ENCODE measurements around the gene SLC25A22.

SLC25A22 gene

DNA sequence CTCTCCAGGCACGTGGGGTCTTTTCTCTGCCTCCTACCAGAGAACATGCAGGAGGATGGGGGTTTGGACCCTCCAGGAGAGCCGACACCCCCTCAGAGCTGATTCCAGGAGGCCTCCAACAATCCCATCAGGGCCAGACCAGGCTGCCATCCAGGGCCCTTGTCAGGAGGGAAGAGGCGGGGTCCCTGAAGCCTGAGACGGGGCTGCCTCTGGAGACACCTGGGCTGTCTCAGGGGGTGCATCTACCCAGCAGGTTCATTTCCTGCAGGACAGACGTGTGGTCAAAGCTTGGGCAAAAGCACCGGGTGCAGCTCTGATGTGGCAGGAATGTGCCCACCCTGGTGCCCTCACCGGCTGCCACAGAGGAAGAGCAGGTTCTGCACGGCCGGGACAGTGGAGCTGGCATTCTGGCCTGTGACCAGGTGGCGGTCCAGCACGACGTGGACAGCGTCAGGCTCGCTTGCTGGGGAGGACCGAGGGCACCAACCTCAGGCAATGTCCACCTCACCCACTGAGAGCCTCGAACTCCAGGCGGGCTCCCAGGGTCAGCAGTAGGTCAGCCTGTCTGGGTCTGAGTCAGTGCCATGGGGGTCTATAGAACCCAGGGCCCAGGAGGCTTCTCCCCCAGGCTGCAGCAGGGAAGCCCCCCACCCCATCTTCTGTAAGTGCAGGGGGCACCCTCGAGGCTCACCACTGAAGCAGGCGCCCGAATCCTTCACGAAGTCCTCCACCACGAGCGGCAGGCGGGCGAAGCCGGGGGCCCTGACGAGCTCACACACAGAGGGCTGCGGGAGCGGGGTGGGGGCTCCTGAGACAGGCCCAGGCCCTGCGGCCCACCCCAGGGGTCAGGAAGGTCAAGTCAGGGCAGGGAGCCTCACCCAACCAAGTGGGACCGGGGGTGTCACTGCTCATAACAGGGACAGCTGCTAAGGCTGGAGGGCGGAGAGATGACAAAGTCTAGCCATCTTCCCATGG is 27.2 kb downstream of the SLC25A22 start:
- DNase-seq, result no peak

DNA sequence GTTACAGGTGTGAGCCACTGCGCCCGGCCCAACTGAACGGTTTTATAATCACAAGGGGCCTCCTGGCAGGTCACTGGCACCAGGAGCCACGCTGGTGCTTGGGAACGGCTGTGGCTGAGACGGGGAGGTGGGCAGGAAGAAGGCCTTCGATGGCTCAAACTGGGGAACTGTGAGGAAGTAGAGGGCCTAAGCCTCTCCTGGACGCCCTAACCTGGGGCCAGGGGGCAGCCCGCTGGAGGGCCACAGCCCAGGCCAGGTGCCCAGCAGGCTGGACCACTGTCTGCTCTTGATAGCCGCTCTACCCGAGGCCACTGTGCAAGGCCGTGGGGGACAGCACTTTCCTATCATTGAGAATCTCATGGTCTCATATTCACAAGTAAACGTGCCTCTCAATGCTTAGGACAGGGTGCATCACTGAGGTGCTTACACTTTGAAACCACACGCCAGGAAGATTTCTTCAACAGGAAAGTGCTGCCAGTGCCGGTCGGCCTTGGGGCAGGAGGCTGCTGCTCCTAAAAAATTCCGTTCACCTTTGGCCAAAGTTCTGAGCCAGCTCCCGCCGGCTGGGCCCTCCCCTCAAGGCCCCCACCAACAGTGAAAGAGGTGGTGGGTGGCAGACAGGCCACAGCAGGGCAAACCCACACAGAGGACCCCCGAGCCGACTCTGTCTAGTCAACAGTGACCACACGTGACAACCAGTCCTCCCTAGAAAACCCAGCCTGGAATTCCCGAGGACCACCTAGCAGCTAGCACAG is 28.0 kb downstream of the SLC25A22 start:
- no peak for DNase-seq

DNA sequence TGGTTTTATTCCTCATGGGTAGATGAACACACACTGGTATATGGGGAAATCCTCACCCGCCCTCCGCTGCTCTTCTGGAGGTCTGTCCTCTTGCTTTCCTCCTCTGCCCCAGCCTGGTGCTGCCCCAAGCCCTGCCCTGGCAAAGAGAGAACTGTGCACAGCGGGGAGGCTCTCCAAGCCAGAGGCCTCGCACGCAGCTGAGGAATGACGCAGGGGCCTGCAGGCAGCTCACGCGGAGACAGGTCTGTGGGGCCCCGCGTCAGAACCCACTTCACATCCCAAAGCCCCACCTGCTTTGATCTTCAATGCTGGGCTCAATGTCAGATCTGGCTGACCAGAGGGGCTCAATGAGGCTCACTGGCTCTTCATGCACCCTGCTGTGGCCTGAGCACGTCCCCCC is 30.8 kb downstream of the SLC25A22 start:
- no peak for DNase-seq

DNA sequence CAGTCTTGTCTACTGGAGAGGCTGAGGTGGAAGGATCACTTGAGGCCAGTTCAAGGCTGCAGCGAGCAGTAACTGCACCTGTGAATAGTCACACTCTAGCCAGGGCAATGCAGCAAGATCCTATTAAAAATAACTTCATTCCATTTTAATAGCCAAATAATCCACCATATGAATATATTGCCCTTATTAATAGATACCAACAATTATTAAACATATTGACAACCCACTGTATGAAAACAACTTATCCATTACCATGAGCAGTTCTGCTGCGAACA is 31.2 kb downstream of the SLC25A22 start:
- no peak for DNase-seq

DNA sequence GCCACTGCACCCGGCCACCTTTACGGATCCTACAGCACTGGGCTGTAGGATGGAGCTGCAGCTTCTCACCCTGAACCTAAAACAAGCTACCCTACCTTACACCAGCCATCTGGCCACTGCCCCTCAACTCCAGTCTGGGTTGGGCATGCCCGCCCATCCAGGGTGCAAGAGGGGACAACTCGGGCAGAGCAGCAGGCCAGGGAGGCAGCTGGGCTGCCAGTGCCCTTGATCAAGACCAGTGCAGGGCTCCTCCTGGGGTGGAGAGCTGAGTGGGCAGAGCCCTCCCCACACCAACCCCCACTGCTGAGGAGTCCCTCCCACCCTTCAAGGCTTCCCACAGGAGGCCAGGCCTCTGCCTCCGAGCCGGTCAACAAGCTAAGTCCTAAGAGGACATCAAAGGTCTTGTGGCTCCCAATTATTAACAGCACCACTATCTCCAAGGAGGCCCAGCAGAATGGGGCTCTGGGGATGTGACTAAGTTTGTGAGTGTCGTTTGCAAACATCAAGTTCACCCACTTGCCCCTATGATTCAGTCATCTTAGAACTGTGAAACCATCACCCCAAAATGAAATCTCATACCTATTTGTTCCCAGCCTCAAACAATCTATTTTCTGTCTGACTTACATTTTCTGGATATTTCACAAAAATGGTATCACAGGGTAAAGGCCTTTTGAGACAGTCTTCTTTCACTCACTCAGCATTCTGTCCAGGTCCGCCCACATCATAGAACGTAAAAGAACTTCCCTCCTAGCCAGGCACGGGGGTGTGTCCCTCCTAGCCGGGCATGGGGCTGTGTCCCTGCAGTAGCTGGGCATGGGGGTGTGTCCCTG is 31.8 kb downstream of the SLC25A22 start:
- no peak for DNase-seq

DNA sequence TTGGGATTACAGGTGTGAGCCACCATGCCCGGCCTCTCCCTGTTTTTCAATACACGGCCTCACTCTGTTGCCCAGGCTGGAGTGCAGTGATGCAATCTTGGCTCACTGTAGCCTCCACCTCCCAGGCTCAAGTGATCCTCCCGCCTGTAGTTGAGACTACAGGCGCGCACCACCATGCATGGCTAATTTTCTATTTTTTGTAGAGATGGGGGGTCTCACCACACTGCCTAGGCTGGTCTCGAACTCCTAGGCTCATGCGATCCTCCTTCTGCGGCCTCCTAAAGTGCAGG is 32.3 kb downstream of the SLC25A22 start:
- DNase-seq, result no peak

DNA sequence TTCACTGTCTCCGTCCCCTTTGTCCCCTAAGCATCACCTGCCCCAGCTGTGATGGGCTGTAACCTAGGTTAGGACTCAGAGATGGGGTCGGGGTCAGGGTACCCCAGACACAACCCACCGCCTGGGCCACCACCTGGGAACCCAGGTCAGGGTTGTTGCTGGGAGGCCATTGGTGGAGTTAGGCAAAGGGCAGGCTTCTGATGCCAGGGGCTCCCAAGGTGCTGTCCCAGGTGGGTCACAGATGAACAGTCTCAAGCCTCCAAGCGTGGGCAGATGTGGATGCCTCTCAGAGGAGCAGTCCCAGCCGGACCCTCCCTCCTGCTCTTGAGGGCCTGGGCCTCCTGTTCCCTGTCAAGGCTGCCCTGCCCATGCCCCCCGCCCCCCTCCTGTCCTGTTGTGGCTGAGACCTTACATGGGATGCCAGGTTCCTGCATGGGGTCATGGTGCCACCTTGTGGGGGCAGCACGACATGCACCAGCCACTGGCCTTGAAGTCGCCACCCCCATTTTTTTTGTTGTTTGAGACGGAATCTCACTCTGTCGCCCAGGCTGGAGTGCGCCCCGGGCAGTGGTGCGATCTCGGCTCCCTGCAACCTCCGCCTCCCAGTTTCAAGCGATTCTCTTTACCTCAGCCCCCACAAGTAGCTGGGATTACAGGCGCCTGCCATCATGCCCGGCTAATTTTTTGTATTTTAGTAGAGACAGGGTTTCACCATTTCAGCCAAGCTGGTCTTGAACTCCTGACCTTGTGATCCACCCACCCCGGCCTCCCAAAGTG is 32.9 kb downstream of the SLC25A22 start:
- DNase-seq, result no peak

DNA sequence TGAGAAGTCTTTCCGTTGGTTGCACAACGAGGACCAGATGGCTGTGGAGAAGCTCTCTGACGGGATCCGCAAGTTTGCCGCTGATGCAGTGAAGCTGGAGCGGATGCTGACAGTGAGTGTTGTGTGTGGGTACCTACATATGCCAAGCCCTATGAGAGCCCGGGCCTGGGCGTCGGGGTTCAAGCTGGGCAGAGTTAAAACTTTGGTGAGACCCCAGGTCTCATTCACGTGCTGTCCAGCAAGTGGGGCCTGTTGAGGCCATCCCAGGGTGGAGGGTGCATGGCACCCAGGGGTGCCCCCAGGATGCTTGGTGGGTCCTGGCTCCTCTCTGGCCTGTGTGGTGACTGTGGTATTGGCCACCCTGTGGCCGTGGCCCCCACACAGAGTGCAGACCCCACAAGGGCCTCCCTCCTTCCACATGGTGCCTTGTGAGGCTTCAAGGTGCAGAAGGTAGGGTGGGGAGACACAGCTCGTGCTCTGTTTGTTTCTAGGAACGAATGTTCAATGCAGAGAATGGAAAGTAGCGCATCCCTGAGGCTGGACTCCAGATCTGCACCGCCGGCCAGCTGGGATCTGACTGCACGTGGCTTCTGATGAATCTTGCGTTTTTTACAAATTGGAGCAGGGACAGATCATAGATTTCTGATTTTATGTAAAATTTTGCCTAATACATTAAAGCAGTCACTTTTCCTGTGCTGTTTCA is 33.6 kb downstream of the SLC25A22 start:
- DNase-seq, result no peak

DNA sequence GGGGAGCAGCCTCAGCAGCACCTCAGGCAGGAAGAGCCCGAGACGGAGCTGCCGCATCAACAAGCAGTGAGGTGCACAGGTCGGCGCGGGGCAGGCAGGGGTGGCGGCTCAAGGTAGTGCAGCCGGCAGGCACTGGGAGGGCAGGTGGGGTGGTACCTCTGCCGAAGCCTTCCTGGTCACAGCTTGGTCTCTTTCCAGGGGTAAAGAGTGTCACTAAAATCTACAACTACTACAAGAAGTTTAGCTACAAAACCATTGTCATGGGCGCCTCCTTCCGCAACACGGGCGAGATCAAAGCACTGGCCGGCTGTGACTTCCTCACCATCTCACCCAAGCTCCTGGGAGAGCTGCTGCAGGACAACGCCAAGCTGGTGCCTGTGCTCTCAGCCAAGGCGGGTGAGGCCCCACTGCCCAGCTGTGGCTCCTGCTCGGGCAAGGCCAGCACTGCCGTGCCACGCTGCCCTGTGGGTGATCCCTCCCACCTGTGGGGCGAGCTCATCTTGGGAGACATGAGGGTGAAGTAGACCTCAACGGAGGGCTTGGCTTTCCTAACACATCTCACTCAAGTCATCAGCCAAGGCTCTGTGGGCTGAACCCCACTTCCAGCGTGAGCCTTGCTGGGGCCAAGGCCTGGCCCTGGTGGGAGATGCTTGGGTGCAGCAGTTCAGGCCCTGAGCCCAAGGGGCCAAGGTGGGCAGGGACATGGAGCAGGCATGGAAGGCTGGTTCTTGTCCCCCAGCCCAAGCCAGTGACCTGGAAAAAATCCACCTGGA is 34.3 kb downstream of the SLC25A22 start:
- DNase-seq, result no peak

DNA sequence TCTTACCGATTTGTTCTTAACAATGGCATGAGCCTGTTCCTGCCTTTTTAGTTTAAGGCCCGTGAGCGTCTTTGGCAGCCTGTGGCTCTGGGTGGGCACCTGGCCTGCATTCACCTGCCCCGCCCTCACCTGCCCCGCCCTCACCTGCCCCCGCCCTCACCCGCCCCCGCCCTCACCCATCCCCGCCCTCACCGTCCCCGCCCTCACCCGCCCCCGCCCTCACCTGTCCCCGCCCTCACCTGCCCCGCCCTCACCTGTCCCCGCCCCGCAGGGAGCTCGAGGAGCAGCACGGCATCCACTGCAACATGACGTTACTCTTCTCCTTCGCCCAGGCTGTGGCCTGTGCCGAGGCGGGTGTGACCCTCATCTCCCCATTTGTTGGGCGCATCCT is 35.0 kb downstream of the SLC25A22 start:
- no peak for DNase-seq

DNA sequence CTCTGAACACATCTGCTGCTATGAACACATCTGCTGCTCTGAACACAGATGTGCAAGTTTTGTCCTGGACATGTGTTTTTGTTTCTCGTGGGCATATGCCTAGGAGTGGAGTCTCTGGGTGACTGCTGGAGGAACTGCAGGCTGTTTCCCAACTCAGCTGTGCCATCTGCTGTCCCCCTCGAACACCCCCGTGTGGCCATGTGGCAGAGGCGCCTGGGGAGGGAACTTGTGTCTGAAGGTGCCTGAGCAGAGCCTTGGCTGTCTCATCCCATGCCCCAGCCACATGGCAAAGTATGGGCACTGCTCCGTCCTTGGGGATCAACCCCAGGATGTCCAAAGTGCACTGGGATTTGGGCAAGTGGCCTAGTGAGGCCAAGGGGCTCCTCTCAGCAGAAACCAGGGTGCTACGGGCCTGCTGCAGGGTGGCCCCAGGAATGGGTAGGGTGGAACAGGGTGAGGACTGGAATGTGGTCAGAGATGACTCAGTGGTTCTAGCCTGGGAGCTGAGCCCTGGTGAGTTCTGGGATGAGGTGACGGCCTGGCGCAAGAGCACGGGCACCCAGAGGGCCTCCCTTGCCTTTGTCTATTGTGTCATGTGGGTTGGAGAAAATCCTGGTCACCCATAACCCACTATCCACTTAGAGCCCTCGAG is 35.5 kb downstream of the SLC25A22 start:
- no peak for DNase-seq

DNA sequence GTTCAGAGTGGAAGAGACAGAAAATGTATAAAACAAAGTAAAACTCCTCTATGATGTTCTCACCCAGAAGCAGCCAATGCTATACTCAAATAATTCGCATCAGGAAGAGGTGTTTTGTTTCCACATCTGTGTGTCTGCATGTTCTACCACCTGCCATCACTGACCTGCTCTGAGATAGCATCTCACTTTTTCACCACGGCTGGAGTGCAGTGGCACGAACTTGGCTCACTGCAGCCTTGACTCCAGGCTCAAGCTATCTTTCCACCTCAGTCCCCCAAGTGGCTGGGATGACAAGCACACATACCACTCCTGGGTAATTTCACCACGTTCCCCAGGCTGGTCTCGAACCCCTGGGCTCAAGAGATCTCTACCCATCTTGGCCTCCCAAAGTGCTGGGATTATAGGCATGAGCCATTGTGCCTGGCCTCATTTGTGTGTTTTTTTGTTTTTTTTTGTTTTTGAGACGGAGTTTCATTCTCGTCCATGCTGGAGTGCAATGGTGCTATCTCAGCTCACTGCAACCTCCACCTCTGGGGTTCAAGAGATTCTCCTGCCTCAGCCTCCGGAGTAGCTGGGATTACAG is 36.5 kb downstream of the SLC25A22 start:
- no peak for DNase-seq

DNA sequence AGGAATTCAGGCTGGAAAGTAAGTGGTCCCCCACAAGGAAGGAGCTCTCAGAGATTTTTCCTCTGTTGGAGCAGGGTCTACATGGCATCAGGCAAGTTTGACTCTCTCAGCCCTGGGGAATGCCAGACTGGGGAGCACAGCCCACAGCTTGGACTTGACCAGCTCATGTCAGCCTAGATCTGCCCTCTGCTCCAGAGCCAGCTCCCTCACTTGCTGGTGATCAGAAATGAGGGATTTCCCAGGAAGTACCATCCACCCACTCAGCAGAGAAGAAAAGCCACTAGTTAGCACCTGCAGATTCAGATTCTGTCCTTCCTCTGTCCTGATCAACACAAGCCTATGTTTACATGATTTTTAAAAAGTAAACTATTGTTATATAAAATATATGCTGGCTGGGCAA is 37.8 kb downstream of the SLC25A22 start:
- no peak for DNase-seq

DNA sequence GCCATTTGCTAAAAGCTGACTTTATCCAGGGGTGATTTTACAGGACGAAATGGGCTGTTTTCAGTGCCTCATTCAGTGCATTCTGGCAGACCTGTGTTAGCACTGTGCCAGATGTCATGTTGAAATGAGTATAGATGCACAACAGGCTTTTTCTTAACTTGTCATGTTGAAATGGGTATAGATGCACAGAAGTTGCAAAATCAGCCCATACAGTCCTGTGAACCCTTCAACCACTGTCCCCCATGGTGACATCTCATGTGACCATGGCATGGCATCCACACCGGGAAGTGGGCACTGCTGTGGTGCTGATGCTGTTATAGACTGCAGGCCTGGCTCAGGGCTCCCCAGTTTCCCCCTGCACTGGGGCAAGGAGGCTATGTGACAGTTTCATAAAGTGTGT is 48.4 kb downstream of the SLC25A22 start:
- DNase-seq, result no peak

DNA sequence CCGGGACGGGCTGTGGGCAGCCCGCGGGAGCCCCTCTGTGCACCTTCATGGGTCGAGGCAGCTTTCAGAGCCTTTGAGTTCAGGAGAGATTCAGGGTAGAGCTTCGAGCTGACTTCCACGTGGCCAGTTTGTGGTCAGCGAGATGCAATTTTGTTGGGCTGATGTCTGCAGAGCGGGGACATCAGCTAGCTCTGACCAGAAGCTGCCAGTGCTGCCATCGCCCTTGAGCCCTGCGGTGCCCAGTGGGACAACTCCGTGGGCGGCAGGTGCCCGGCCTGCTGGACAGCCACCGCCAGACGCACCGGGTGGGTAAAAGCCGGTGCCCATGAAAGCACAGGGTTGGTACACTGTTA is 50.1 kb downstream of the SLC25A22 start:
- no peak for DNase-seq

DNA sequence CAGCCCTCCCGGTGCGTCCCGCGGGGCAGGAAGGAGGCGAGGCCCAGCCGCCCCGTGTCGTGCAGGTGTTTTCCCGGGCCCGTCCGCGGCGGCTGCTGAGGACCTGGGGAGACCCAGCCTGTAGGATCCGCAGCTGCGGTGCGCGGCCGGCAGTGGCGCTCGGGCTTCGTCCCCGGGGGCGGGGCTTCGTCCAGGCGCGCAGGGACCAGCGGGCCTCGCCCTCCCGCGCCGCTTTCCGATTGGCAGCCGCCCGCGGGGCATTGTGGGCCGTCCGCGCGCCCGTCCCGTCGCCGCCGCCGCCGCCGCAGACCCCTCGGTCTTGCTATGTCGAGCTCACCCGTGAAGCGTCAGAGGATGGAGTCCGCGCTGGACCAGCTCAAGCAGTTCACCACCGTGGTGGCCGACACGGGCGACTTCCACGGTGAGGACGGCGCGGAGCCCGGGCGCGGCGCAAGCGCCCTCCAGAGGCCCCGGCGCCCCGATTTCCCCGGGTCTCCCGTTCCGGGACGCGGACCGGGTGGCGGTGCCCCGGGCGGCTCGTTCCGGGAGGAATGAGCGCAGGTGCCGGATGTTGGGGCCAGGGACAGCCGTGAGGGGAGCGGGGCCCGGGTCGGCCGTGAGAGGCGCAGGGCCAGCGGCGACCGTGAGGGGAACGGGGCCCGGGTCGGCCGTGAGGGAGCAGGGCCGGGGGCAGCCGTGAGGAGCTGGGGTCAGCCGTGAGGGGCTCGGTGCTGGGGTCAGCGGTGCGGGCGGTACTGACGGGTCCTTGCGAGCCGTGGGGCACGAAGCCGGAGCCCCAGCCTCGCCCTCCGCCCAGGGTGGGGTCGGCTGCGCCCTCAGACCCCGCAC is 50.7 kb downstream of the SLC25A22 start, which contains the start of gene TALDO1:
TALDO1 (plus strand) TSS at position 307 of the 849 bp plus-strand sequence; CDS start at position 325, 18 bp downstream.
- peak; percentile 39 for DNase-seq

DNA sequence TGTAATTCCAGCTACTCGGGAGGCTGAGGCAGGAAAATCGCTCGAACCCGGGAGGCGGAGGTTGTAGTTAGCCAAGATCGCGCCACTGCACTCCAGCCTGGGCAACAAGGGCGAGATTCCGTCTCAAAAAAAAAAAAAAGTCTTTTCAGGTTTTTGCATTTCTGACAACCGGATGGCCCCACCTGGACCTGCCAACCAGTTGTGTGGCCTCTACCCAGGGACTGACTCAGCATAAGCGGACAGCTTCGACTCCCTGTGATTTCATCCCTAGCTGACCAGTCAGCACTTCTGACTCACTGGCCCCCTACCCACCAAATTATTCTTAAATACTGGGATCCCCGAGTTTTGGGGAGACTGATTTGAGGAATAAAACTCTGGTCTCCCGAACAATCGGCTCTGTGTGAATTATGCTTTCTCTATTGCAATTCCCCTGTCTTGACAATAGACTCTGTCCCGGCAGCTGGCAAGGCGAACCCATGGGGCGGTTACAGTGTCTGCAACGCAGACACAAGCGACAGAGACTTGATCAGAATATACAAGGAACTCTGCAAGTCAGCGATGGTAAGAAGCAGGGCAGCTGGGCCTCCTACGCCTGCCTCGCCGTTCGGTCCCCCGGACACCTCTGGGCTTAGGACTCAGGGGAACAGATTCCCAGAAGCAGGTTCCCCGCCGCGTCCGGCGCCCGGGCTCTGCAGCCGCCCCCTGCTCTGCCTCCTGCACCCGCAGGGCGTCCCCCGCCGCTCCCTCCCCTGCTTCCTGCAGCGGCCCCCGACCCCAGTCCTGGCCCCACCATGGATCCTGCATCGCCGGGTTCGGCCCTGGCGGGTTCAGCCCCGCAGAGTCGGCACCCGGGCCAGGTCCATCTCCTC is 51.6 kb downstream of the SLC25A22 start:
- DNase-seq, result no peak

DNA sequence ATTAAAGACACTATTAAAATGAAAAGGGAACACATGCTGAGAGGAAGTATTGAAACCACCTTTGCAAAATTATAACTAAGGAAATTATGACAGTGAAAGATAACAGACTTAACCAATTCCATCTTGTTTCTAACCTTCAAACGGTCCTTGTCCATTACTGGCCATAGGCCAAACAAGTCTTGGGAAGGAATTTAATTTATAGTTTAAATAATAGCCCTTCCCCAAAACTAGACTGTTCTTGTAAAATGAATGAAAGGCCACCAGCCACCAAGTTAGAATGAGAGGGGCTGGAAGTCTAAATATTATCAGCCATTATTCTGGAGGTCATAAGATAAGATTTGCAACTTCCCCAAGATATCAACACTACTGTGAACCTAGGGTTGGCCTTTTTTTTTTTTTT is 52.7 kb downstream of the SLC25A22 start:
- DNase-seq, result no peak
